GM13976 (cell line): ENCODE measurements around the gene NHSL1.
"Not testable (repeated sequence)": the region's sequence is repeated elsewhere in the genome, so short reads cannot be mapped to it uniquely, and the experiment has no call there.

Source experiments
- DNase-seq: peaks from one replicate; pipeline ENCODE4 v3.0.0; 2012; ENCODE audit warnings: low spot score
- CTCF ChIP-seq: IDR thresholded peaks from 2 replicates; pipeline ENCODE4 v1.5.1; 2012; ENCODE audit warnings: borderline replicate concordance, mild to moderate bottlenecking; ENCODE audit not compliant: insufficient read depth; ENCODE audit errors: extremely low read depth, missing control alignments, control extremely low read depth
- in situ Hi-C: fragments of 300-500 bp; cut with MboI; formaldehyde crosslinking; loops from one replicate; pipeline ENCODE4 v1.12.0; 2022; ENCODE audit warnings: low sequenced_read_pairs, mixed read lengths, inconsistent platforms; ENCODE audit not compliant: unreplicated experiment

NHSL1 gene

GRCh38 chr6:138427701-138428100 is 71.6 kb downstream of the NHSL1 start:
- DNase-seq = no peak
- no peak for TF ChIP-seq CTCF
- in situ Hi-C loops = no loop called here

GRCh38 chr6:138426500-138427123 is 72.7 kb downstream of the NHSL1 start:
- DNase-seq = no peak
- no peak for TF ChIP-seq CTCF
- in situ Hi-C loops = no loop called here

GRCh38 chr6:138425256-138425655 is 74.0 kb downstream of the NHSL1 start:
- in situ Hi-C loops = not testable (repeated sequence)

GRCh38 chr6:138424004-138424904 is 75.0 kb downstream of the NHSL1 start:
- in situ Hi-C loops = no loop called here
- DNase-seq = no peak
- TF ChIP-seq CTCF = no peak

More at GRCh38 chr6:138425256-138425655, 74.0 kb downstream of the NHSL1 start:
- not testable (repeated sequence) for DNase-seq

GRCh38 chr6:138422861-138423260 is 76.4 kb downstream of the NHSL1 start:
- in situ Hi-C loops = no loop called here
- no peak for DNase-seq
- no peak for TF ChIP-seq CTCF

GRCh38 chr6:138421608-138422007 is 77.7 kb downstream of the NHSL1 start:
- DNase-seq = no peak
- in situ Hi-C loops = no loop called here
- no peak for TF ChIP-seq CTCF

- no peak for TF ChIP-seq CTCF
- in situ Hi-C loops = no loop called here
- DNase-seq = no peak
These were observed 78.2 kb downstream of the NHSL1 start for GRCh38 chr6:138421089-138421488.
